GM12873 (cell line): Measurements from ENCODE around the gene EEF2.

ENCODE experiments used
- TF ChIP-seq, protein P1 (sequence below): IDR thresholded peaks from 2 replicates; pipeline ENCODE4 v1.5.1; 2012; ENCODE audit warnings: low read depth, mild to moderate bottlenecking, moderate library complexity, low read length, control low read depth; ENCODE audit not compliant: insufficient read depth; ENCODE audit errors: missing control alignments

EEF2 gene

DNA sequence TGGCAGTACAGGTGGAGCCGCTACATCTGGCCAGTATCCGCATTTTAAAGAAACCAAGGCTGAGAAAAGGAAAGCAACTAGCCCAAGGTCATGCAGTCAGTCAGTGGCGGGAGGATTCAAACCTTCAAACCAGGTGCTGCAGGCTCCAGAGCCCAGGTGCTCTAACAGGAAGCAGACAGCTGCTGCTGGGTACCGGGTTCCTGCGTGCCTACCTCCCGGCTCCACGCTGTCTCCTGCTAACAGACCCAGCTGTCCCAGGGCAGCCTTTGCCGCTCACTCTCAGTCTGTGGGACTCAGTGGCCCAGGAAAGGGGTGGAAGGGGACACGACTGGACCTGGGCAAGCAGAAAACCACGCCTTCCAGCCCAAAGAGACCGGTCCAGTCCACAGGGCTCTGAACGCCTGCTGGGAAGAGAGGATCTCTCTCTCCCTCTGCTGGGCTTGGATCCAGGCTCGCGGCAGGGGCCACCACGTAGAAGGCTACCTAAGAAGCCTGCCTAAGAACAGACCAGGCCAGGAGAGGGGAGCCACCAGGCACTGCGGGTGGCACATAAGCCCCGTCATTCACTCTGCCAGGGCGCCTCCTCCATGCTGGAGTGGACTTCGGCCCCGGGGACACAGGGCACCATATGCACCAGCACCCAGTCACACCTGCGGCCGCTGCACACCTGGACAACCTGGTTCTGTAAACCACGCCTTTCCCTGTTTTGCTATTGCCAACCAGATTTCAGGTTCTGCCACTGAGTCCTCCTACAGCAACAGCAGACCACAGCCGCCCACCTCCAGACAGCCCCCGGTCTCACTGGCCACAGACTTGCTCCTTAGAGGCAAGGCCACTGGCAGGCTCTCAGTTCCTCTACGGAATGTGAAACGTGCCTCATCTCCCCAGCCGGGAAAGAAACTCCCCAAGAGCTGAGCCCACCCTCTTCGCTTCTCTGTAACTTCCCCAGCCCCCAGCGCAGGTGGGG lies 18.9 kb downstream of the EEF2 start:
- TF ChIP-seq, protein P1, sequence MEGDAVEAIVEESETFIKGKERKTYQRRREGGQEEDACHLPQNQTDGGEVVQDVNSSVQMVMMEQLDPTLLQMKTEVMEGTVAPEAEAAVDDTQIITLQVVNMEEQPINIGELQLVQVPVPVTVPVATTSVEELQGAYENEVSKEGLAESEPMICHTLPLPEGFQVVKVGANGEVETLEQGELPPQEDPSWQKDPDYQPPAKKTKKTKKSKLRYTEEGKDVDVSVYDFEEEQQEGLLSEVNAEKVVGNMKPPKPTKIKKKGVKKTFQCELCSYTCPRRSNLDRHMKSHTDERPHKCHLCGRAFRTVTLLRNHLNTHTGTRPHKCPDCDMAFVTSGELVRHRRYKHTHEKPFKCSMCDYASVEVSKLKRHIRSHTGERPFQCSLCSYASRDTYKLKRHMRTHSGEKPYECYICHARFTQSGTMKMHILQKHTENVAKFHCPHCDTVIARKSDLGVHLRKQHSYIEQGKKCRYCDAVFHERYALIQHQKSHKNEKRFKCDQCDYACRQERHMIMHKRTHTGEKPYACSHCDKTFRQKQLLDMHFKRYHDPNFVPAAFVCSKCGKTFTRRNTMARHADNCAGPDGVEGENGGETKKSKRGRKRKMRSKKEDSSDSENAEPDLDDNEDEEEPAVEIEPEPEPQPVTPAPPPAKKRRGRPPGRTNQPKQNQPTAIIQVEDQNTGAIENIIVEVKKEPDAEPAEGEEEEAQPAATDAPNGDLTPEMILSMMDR, result no peak

GRCh38 chr19:3964256-3965194 lies 20.7 kb downstream of the EEF2 start:
- TF ChIP-seq, protein P1, result no peak

DNA sequence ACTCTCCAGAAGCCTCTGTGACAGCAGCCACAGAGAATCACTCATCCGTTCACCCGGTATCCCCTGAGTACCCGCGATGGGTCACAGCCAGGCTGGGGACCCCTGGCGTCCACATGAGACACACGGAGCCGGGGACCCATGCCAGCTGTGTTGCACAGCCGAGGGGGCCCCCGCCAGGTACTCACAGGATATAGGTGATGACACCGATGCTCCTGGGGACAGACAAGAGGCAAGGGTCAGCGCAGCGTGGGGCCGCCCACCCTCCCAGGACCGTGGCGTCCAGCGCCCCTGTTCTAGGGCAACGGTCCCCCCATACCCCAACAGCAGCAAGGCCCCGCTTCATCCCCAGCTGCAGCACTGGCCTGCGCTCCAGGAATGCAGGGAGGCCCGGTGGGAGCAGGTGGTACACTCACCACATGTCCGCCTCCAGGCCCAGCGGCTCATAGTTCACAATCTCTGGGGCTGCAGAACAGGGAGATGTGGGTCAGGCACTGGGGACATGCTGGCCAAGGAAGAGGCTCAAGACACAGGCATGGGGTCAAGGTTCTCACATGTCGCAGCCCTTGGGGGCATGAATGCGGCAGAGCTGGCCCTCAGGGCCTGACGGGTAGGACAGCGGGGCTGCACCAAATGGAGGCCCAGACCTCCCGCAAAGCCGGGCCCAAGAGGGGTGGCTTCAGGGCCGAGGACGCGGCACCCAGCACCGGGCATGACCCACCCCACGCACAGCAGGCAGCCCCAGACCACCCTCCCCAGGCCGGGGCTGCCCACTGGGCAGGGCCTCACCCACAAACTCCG lies 21.6 kb downstream of the EEF2 start:
- TF ChIP-seq, protein P1, result no peak

DNA sequence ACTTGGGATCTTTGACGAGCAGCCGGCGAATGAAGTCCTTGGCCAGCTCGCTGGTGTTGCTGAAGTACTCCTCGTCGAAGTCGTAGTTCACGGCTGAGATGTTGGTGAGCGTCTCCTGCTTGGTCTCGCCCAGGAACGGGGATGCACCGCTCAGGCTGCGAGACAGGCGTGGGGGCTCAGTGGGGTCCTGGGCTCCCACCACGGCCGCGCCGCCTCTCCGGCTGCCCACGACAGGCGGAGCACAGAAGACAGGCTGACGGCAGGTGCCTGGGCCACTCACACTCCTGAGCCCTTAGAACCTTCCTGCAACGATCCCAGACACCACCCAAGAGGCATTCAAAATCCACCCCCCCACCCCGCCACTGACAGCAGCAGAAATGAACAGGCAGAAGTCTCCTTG lies 24.3 kb downstream of the EEF2 start:
- TF ChIP-seq, protein P1, result no peak

DNA sequence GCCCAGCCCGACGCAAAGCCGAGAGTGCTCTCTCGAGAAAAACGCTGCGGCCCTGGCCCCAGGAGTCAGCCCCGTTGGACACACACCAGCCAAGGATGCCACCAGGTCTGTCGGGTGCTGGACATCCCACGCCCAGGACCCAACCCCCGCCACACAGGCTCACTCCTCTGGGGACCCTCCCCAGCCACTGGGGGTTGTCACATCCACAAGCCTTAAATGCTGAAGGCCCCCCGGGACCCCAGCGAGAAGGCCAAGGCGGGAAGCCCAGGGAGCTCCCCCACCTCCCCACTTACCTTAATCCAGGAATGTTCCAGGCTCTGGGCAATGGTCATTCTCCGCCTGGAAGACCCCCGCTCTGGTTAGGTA lies 25.5 kb downstream of the EEF2 start:
- TF ChIP-seq, protein P1, result no peak

GRCh38 chr19:3958836-3959765 lies 26.2 kb downstream of the EEF2 start:
- TF ChIP-seq, protein P1, result no peak
